ENCODE results near the gene ZNF414. TPM values are rescaled to one million over a fixed set of nuclear protein-coding genes. Genes with fewer than 3 reads are reported as not detected.
"Not testable (repeated sequence)": the region's sequence is repeated elsewhere in the genome, so short reads cannot be mapped to it uniquely, and the experiment has no call there.

The ZNF414 gene
- total RNA-seq, 1 donor from 2014 or later, result 29.9 TPM

GRCh38 chr19:8518536-8518935, 4.6 kb upstream of the ZNF414 start:
- H3K36me3 Mint-ChIP-seq (ENCODE audit: unreplicated experiment), result no peaks in the 10 kb centered on the region
- H3K4me3 Mint-ChIP-seq (ENCODE audit: unreplicated experiment), result no peak overlapping the region

GRCh38 chr19:8517551-8518442, 3.8 kb upstream of the ZNF414 start:
- Mint-ChIP-seq H3K36me3 (ENCODE audit: unreplicated experiment) (no peaks in the 10 kb centered on the region), H3K27me3 (ENCODE audit: unreplicated experiment) (peaks cover 5% of the 10 kb centered on the region), H3K4me3 (ENCODE audit: unreplicated experiment) (no peak overlapping the region), H3K4me1 (ENCODE audit: unreplicated experiment) (peaks cover 14% of the 10 kb centered on the region), H3K27ac (ENCODE audit: unreplicated experiment) (no peak overlapping the region), H3K9me3 (ENCODE audit: unreplicated experiment) (no peaks in the 10 kb centered on the region)
- no peak for DNase-seq (ENCODE audit: extremely low spot score, unreplicated experiment)
- TF ChIP-seq CTCF (IDR thresholded peaks at IDR 0.05), result no peak

More at GRCh38 chr19:8518536-8518935, 4.6 kb upstream of the ZNF414 start:
- Mint-ChIP-seq H3K4me1 (ENCODE audit: unreplicated experiment) (peaks cover 8% of the 10 kb centered on the region), H3K27me3 (ENCODE audit: unreplicated experiment) (peaks cover 5% of the 10 kb centered on the region), H3K9me3 (ENCODE audit: unreplicated experiment) (no peaks in the 10 kb centered on the region), H3K27ac (ENCODE audit: unreplicated experiment) (no peak overlapping the region)
- no peak for DNase-seq (ENCODE audit: extremely low spot score, unreplicated experiment)
- no peak for TF ChIP-seq CTCF (IDR thresholded peaks at IDR 0.05)

- Mint-ChIP-seq H3K27ac (ENCODE audit: unreplicated experiment) (no peak overlapping the region), H3K4me3 (ENCODE audit: unreplicated experiment) (peak overlapping the region; percentile 2)
Measured at GRCh38 chr19:8515317-8515716, 1.4 kb upstream of the ZNF414 start.

GRCh38 chr19:8514505-8515009, 590 bp upstream of the ZNF414 start:
- not testable (repeated sequence) for DNase-seq (ENCODE audit: extremely low spot score, unreplicated experiment); H3K9me3 Mint-ChIP-seq (ENCODE audit: unreplicated experiment); H3K36me3 Mint-ChIP-seq (ENCODE audit: unreplicated experiment); H3K27me3 Mint-ChIP-seq (ENCODE audit: unreplicated experiment)
- Mint-ChIP-seq H3K27ac (ENCODE audit: unreplicated experiment) (peak overlapping the region; percentile 99), H3K4me1 (ENCODE audit: unreplicated experiment) (peaks cover 19% of the 10 kb centered on the region), H3K4me3 (ENCODE audit: unreplicated experiment) (peak overlapping the region; percentile 92)

More at GRCh38 chr19:8515317-8515716, 1.4 kb upstream of the ZNF414 start:
- Mint-ChIP-seq H3K36me3 (ENCODE audit: unreplicated experiment) (no peaks in the 10 kb centered on the region), H3K27me3 (ENCODE audit: unreplicated experiment) (peaks cover 5% of the 10 kb centered on the region), H3K4me1 (ENCODE audit: unreplicated experiment) (peaks cover 19% of the 10 kb centered on the region), H3K9me3 (ENCODE audit: unreplicated experiment) (no peaks in the 10 kb centered on the region)
- no peak for TF ChIP-seq CTCF (IDR thresholded peaks at IDR 0.05)
- DNase-seq (ENCODE audit: extremely low spot score, unreplicated experiment), result no peak

- no peak for DNase-seq (ENCODE audit: extremely low spot score, unreplicated experiment)
- peaks cover 5% of the 10 kb centered on the region for H3K27me3 Mint-ChIP-seq (ENCODE audit: unreplicated experiment)
Measured at GRCh38 chr19:8513036-8513686, 806 bp downstream of the ZNF414 start.

More at GRCh38 chr19:8513036-8513686, 806 bp downstream of the ZNF414 start:
- Mint-ChIP-seq H3K27ac (ENCODE audit: unreplicated experiment) (peak overlapping the region; percentile 99), H3K9me3 (ENCODE audit: unreplicated experiment) (no peaks in the 10 kb centered on the region), H3K36me3 (ENCODE audit: unreplicated experiment) (no peaks in the 10 kb centered on the region), H3K4me3 (ENCODE audit: unreplicated experiment) (peak overlapping the region; percentile 92), H3K4me1 (ENCODE audit: unreplicated experiment) (peaks cover 19% of the 10 kb centered on the region)
- no peak for TF ChIP-seq CTCF (IDR thresholded peaks at IDR 0.05)

Measured in osteocyte (in vitro differentiated cells).